ENCODE measurements around the gene PLPPR1.

GRCh38 chr9:101037430-101037829, 8.9 kb downstream of the PLPPR1 start:
- no peak for TF ChIP-seq CTCF (IDR thresholded peaks at IDR 0.05)
- no peak for TF ChIP-seq POLR2A (IDR thresholded peaks at IDR 0.05)
